Cerebellar cortex (tissue), 1 donor: ENCODE measurements around the gene TBCD.
A peak's percentile ranks its signal among the peaks of the same experiment; 100 is the strongest.

Experiments
- DNase-seq: peaks from one replicate; pipeline ENCODE4 v3.0.0-alpha.2; 2015; ENCODE audit warnings: low spot score

TBCD gene

GRCh38 chr17:82832411-82832810, 80.5 kb downstream of the TBCD start:
- no peak for DNase-seq

- DNase-seq, result no peak
Measured at GRCh38 chr17:82832881-82833475, 81.1 kb downstream of the TBCD start.

GRCh38 chr17:82835122-82835521, 83.3 kb downstream of the TBCD start:
- DNase-seq, result no peak

- DNase-seq, result no peak
Measured at GRCh38 chr17:82835766-82836512, 84.1 kb downstream of the TBCD start.

- DNase-seq, result no peak
Measured at GRCh38 chr17:82836823-82837357, 85.0 kb downstream of the TBCD start.

GRCh38 chr17:82837586-82838320, 85.9 kb downstream of the TBCD start:
- DNase-seq, result no peak

- no peak for DNase-seq
Measured at GRCh38 chr17:82838386-82839063, 86.7 kb downstream of the TBCD start.

- no peak for DNase-seq
Measured at GRCh38 chr17:82839617-82840292, 87.9 kb downstream of the TBCD start, which contains the start of gene ZNF750. Gene ZNF750, minus strand, starts transcription at chr17:82840022. Its CDS starts 7,568 bp downstream, at chr17:82832454.

GRCh38 chr17:82840431-82840831, 88.6 kb downstream of the TBCD start:
- DNase-seq, result no peak

- DNase-seq, result no peak
Measured at GRCh38 chr17:82841921-82842596, 90.2 kb downstream of the TBCD start.

- no peak for DNase-seq
Measured at GRCh38 chr17:82843904-82844680, 92.2 kb downstream of the TBCD start.

GRCh38 chr17:82844796-82845162, 92.9 kb downstream of the TBCD start:
- no peak for DNase-seq

GRCh38 chr17:82845163-82845807, 93.4 kb downstream of the TBCD start:
- no peak for DNase-seq

GRCh38 chr17:82846061-82846691, 94.3 kb downstream of the TBCD start:
- peak; percentile 29 for DNase-seq

- no peak for DNase-seq
Measured at GRCh38 chr17:82848022-82848592, 96.2 kb downstream of the TBCD start.

- DNase-seq, result no peak
Measured at GRCh38 chr17:82849076-82849945, 97.4 kb downstream of the TBCD start.

- DNase-seq, result no peak
Measured at GRCh38 chr17:82851381-82851780, 99.5 kb downstream of the TBCD start.

GRCh38 chr17:82854226-82854625, 102.4 kb downstream of the TBCD start:
- DNase-seq, result no peak
